Fibroblast of skin of right quadriceps (primary cell): ENCODE measurements around the gene ZMYND8.
"Not testable (repeated sequence)": the region's sequence is repeated elsewhere in the genome, so short reads cannot be mapped to it uniquely, and the experiment has no call there.

ENCODE experiments used
- DNase-seq: peaks from one replicate; pipeline ENCODE4 v3.0.0-alpha.2; 2013

ZMYND8 gene

GRCh38 chr20:47356526-47357295, at the start of gene ZMYND8:
TSS of gene ZMYND8 (minus strand) at chr20:47356699. CDS start at chr20:47356670, 29 bp downstream.
- DNase-seq, result peak; percentile 96

DNA sequence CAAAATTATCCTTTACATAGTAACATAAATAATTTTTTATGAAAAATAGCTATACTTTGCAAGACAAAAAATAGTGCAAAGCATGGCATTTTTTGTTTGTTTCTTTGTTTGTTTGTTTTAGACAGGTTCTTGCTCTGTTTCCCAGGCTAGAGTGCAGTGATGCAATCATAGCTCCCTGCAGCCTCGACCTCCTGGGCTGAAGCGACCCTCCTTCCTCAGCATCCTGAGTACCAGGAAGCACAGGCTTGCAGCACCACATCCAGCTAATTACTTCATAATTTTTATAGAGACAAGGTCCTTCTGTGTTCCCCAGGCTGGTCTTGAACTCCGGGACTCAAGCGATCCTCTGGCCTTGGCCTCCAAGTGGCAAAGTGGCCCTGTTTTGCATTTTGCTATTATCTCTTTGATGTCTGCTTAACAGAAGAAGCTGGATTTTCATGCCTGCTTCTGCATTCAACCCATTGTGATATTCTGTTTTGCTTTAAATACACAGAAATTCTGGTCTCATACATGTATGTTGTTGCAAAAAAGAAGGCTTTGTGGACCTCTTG, 49.4 kb upstream of the ZMYND8 start:
- no peak for DNase-seq

- no peak for DNase-seq
These were observed 44.2 kb upstream of the ZMYND8 start for GRCh38 chr20:47400685-47401084.

- DNase-seq, result no peak
These were observed 41.3 kb upstream of the ZMYND8 start for GRCh38 chr20:47397652-47398301.

DNA sequence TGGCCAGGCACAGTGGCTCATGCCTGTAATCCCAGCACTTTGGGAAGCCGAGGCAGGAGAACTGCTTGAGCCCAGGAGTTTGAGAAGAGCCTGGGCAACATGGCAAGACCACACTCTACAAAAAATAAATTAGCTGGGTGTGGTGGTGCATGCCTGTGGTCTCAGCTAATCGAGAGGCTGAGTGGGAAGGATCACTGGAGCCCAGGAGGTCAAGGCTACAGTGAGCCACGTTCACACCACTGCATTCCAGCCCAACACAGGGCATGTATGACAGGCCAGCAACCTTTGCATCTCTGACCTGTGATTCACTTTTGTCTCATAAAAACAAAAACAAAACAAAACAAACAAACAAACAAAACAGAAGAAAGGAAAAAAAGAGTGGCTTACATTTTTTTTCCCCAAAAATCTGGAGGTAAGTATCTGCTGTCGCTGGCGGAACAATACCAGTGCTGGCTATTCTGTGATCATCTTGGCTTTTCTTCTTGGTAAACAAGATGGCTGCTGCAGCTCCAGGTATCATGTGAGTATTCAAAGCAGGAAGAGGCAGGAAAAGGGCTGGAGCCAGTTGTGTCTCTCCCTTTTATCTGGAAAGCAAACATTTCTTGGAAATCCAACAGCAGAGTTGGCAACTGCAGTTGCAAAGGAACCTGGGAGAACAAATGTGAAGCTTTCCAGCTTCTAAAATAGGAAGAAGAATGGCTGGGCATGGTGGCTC, 40.4 kb upstream of the ZMYND8 start:
- no peak for DNase-seq

GRCh38 chr20:47393796-47394514, 37.5 kb upstream of the ZMYND8 start:
- not testable (repeated sequence) for DNase-seq

DNA sequence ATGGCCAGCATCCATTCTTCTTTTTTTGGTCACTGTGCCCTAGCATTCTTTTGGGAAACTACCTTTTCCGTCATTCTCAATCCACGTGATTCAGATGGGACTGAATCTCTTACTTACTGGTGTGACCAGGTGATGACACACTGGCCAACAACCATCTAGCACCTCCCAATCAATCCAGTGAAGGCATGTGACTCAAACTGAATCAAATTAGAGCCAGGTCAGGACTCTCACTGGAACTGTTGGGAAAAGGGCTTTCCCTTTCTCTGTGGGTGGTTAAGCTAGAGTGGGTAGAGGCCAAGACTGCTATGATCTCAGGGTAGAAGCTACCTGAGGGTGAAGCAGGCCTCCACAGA, 36.2 kb upstream of the ZMYND8 start:
- DNase-seq, result peak; percentile 11

GRCh38 chr20:47392015-47392720, 35.7 kb upstream of the ZMYND8 start:
- peak; percentile 95 for DNase-seq

DNA sequence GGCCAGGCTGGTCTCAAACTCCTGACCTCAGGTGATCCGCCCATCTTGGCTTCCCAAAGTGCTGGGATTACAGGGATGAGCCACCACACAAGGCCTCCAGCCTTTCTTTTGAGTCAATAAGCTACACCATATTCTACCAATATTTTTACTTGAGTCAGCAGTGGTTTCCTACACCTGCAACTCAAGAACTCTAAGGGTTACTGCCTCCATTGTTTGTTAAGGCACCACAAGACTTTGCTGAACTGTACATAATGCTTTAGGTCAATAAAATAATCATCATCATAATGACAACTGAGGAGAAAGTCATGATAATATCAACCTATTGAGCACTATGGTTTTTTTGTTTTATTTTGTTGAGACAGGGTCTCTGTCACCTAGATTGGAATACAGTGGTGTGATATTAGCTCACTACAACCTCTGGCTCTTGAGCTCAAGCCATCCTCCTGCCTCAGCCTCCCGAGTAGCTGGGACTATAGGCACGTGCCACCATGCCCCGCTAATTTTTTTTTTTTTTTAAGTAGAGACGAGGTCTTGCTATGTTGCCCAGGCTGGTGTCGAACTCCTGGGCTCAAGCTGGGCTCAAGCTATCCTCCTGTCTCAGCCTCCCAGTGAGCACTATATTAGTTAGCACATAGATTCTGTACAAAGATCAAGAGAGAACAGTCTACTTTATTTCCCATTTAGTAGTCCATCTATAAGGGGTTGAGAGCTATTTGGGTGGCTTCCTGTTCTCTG, 34.9 kb upstream of the ZMYND8 start:
- no peak for DNase-seq

DNA sequence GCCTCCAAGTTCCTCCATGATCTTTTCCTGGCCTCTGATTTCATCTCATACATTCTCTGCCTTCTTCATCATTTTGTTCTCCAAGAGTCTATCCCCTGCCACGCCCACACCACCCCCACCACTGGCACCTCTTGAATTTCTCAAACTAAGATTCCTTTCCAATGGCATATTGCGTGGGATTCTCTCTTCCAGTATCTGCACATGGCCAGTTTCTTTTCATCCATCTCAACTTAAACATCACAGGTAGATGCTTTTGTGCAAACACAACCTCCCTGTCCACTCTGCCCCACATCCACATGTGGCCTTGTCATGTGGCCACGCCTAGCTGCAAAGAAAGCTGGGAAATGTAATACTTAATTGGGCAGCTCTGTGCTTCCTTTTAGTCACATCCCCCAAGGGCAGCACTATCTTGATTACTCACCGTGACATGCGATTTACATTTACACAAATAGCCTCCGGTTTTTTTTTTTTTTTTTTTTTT, 33.4 kb upstream of the ZMYND8 start:
- DNase-seq, result peak; percentile 55

DNA sequence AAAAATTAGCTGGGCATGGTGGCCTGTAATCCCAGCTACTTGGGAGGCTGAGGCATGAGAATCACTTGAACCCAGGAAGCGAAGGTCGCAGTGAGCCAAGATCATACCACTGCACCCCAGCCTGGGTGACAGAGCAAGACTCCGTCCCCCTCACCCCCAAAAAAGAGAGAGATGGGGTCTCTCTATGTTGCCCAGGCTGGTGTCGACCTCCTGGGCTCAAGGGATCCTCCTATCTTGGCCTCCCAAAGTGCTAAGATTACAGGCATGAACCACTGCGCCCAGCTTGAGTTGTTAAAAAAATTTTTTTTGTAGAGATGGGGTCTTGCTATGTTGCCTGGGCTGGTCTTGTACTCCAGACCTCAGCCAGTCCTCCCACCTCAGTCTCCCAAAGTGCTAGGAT, 29.5 kb upstream of the ZMYND8 start:
- not testable (repeated sequence) for DNase-seq

DNA sequence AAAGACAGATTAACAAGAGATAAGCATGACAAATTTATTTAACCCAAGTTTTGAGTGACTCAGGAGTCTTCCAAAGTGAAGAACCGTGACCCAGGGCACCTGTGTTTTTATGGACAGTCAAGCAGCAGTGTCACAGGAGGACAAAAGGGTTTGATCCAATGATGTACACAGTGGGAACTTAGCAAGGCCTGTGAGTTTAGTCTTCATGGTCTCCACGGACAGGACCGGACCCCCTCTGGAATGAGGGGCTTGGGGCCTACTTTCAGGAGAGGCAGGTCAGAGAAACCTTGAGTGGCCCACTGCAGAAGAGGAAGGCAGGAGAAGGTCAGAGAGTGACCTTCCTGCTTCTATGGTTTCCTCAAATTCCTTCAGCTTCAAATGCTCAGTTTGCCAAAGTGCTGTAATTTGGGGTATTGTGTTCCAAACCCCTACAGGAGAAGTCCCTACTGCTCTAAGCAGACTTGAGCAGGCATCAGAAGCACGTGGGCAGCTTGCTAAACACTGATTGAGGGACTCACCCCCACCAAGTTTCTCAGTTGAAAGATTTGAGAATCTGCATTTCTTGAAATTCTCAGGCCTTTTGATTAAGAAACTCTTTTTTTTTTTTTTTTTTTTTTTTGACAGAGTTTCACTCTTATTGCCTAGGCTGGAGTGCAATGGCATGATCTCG, 26.4 kb upstream of the ZMYND8 start:
- no peak for DNase-seq

DNA sequence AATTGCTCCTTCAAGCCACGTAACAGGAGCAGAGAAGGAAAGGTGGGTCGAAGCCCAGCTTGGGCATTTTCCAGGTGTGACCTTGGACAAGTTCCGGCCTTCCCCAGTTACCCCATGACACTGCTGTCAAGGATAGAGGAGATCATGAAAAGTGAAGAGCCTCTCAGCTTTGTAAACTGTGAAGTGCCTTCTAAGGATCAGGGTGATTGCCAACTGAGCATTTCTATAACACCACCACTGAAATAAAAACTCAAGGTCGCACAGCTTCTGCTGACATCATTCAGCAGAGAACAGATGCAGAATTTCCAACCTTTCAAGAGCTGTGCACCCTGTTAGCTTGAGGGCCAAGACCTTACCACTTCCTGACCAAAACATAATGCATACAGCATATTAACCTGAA, 24.0 kb upstream of the ZMYND8 start:
- no peak for DNase-seq

DNA sequence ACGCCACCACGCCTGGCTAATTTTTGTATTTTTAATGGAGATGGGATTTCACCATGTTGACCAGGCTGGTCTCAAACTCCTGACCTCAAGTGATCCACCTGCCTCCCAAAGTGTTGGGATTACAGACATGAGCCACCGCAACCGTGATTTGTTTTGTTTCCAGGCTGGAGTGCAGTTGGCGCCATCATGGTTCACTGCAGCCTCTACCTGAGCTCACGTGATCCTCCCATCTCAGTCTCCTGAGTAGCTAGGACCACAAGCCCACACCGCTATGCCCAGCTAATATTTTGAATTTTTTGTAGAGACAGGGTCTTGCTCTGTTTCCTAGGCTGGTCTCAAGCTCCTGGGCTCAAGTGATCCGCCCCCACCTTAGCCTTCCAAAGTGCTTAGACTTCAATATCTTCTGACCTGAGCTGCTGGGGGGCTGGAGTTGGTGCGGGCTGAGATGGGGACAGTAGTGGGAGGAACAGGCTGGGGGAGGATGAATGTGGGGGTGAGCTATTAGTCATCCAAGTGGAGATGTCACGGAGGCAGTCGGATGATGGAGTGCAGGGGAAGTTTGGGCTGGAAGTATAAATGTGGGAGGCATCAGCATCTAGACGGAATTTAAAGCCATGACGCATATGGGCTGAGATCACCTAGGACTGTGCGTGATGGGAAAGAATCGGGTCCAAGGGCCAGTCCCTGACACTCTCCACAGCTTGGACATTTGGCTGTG, 23.1 kb upstream of the ZMYND8 start:
- peak; percentile 86 for DNase-seq

- DNase-seq, result no peak
These were observed 20.7 kb upstream of the ZMYND8 start for GRCh38 chr20:47377122-47377722.

DNA sequence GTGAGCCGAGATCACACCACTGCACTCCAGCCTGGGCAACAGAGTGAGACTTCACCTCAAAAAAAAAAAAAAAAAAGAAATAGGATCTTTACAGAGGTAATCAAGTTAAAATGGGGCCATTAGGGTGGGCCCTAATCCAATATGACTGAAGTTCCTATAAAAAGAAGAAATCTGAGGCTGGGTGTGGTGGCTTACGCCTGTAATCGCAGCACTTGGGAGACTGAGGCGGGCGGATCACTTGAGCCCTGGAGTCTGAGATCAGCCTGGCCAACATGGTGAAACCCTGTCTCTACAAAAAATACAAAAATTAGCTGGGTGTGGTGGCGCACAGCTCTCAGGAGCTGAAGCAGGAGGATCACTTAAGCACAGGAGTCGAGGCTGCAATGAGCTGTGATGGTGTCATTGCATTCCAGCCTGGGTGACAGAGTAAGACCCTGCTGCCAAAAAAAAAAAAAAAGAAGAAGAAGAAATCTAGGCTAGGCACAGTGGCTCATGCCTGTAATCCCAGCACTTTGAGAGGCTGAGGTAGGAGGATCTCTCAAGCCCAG, 19.7 kb upstream of the ZMYND8 start:
- not testable (repeated sequence) for DNase-seq

- DNase-seq, result not testable (repeated sequence)
These were observed 17.6 kb upstream of the ZMYND8 start for GRCh38 chr20:47374121-47374520.

DNA sequence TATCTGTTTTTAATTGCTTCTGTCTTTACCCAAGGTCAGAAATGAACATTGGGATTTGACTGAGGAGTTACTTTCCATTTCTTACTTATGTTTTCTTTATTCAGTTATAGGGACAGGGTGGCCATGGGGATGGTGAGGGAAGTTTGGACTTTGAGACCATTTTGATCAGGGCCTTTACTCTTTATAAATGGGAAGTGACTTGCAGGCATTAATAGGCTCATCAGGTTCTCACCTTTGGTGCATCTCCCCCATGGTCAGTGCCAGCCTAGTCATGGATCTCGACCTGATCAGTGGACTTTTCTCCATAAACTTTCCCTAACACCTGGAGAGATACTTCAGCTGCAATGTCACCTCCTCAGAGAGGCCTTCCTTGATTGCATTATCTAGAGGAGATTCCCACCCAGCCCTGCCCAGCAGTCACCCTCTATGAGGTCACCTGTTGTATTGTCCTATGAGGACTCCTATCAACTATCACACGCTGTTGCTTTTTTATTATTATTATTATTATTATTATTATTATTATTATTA, 16.8 kb upstream of the ZMYND8 start:
- no peak for DNase-seq
